ENCODE results near the gene SEC14L3.
"Not testable (repeated sequence)": the region's sequence is repeated elsewhere in the genome, so short reads cannot be mapped to it uniquely, and the experiment has no call there.

Gene SEC14L3

GRCh38 chr22:30460555-30460954 lies 11.3 kb downstream of the SEC14L3 start:
- H3K79me2 ChIP-seq (ENCODE audit: control insufficient read depth, insufficient read depth, low read length); H3K56ac ChIP-seq (ENCODE audit: low read length); H2BK120ac ChIP-seq (ENCODE audit: low read depth, low read length); H4K5ac ChIP-seq (ENCODE audit: low read length); DNase-seq; H3K27me3 ChIP-seq (ENCODE audit: insufficient read depth, low read length, poor library complexity); H4K8ac ChIP-seq (ENCODE audit: low read depth, low read length); H3K27ac ChIP-seq (ENCODE audit: low read depth, low read length); H3K4me1 ChIP-seq (ENCODE audit: control insufficient read depth, low read depth, low read length); H3K79me1 ChIP-seq (ENCODE audit: low read length); H3K4me3 ChIP-seq (ENCODE audit: low read length); H2AK5ac ChIP-seq (ENCODE audit: low read length); H3K23ac ChIP-seq (ENCODE audit: low read length); H3K36me3 ChIP-seq (ENCODE audit: control insufficient read depth, insufficient read depth, low read length); H2BK15ac ChIP-seq (replicated peaks; ENCODE audit: low read depth); H3K4me2 ChIP-seq (ENCODE audit: low read length); H3K9ac ChIP-seq (ENCODE audit: low read length); H3K18ac ChIP-seq (ENCODE audit: low read length); H3K4ac ChIP-seq (ENCODE audit: low read depth, low read length); H2BK5ac ChIP-seq (ENCODE audit: low read length): not testable (repeated sequence)
- WGBS (ENCODE audit: extremely low coverage, insufficient coverage, low lambda C conversion rate), result no CpG with 5 or more reads among the region's 6 CpGs

- Histone ChIP-seq H3K27me3 (ENCODE audit: insufficient read depth, low read length, poor library complexity) (no peaks in the 10 kb centered on the region), H2BK120ac (ENCODE audit: low read depth, low read length) (no peak overlapping the region), H3K4me1 (ENCODE audit: control insufficient read depth, low read depth, low read length) (no peaks in the 10 kb centered on the region), H2AK5ac (ENCODE audit: low read length) (no peak overlapping the region), H3K18ac (ENCODE audit: low read length) (no peak overlapping the region), H3K27ac (ENCODE audit: low read depth, low read length) (no peak overlapping the region), H3K4me3 (ENCODE audit: low read length) (no peak overlapping the region), H3K4ac (ENCODE audit: low read depth, low read length) (no peak overlapping the region), H3K36me3 (ENCODE audit: control insufficient read depth, insufficient read depth, low read length) (no peaks in the 10 kb centered on the region), H2BK5ac (ENCODE audit: low read length) (no peak overlapping the region), H3K4me2 (ENCODE audit: low read length) (no peak overlapping the region), H3K56ac (ENCODE audit: low read length) (no peak overlapping the region), H3K23ac (ENCODE audit: low read length) (no peak overlapping the region), H2BK15ac (replicated peaks; ENCODE audit: low read depth) (no peak overlapping the region), H3K9ac (ENCODE audit: low read length) (no peak overlapping the region), H4K5ac (ENCODE audit: low read length) (no peak overlapping the region), H4K8ac (ENCODE audit: low read depth, low read length) (no peak overlapping the region), H3K79me1 (ENCODE audit: low read length) (no peaks in the 10 kb centered on the region), H3K79me2 (ENCODE audit: control insufficient read depth, insufficient read depth, low read length) (no peaks in the 10 kb centered on the region)
- no CpG with 5 or more reads among the region's 4 CpGs for WGBS (ENCODE audit: extremely low coverage, insufficient coverage, low lambda C conversion rate)
- DNase-seq, result no peak
These were observed 11.7 kb downstream of the SEC14L3 start for GRCh38 chr22:30460147-30460546.

- WGBS (ENCODE audit: extremely low coverage, insufficient coverage, low lambda C conversion rate), result no CpG with 5 or more reads among the region's 4 CpGs
- Histone ChIP-seq H4K8ac (ENCODE audit: low read depth, low read length) (no peak overlapping the region), H2BK120ac (ENCODE audit: low read depth, low read length) (no peak overlapping the region), H3K4me2 (ENCODE audit: low read length) (no peak overlapping the region), H2BK5ac (ENCODE audit: low read length) (no peak overlapping the region), H3K4me1 (ENCODE audit: control insufficient read depth, low read depth, low read length) (no peaks in the 10 kb centered on the region), H3K27me3 (ENCODE audit: insufficient read depth, low read length, poor library complexity) (no peaks in the 10 kb centered on the region), H3K79me1 (ENCODE audit: low read length) (no peaks in the 10 kb centered on the region), H3K9ac (ENCODE audit: low read length) (no peak overlapping the region), H2AK5ac (ENCODE audit: low read length) (no peak overlapping the region), H2BK15ac (replicated peaks; ENCODE audit: low read depth) (no peak overlapping the region), H4K5ac (ENCODE audit: low read length) (no peak overlapping the region), H3K36me3 (ENCODE audit: control insufficient read depth, insufficient read depth, low read length) (no peaks in the 10 kb centered on the region), H3K18ac (ENCODE audit: low read length) (no peak overlapping the region), H3K4ac (ENCODE audit: low read depth, low read length) (no peak overlapping the region), H3K27ac (ENCODE audit: low read depth, low read length) (no peak overlapping the region), H3K56ac (ENCODE audit: low read length) (no peak overlapping the region), H3K4me3 (ENCODE audit: low read length) (no peak overlapping the region), H3K23ac (ENCODE audit: low read length) (no peak overlapping the region), H3K79me2 (ENCODE audit: control insufficient read depth, insufficient read depth, low read length) (no peaks in the 10 kb centered on the region)
- DNase-seq, result no peak
These were observed 12.4 kb downstream of the SEC14L3 start for GRCh38 chr22:30459181-30460052.

- no CpG with 5 or more reads among the region's 8 CpGs for WGBS (ENCODE audit: extremely low coverage, insufficient coverage, low lambda C conversion rate)
- H3K9ac ChIP-seq (ENCODE audit: low read length), result no peak overlapping the region
- DNase-seq, result no peak
These were observed 13.8 kb downstream of the SEC14L3 start for GRCh38 chr22:30457981-30458380.

GRCh38 chr22:30455075-30455840 lies 16.6 kb downstream of the SEC14L3 start:
- Histone ChIP-seq H3K79me2 (ENCODE audit: control insufficient read depth, insufficient read depth, low read length) (no peaks in the 10 kb centered on the region), H4K5ac (ENCODE audit: low read length) (no peak overlapping the region), H3K27me3 (ENCODE audit: insufficient read depth, low read length, poor library complexity) (no peaks in the 10 kb centered on the region), H3K56ac (ENCODE audit: low read length) (no peak overlapping the region), H3K79me1 (ENCODE audit: low read length) (no peaks in the 10 kb centered on the region), H3K23ac (ENCODE audit: low read length) (no peak overlapping the region), H3K36me3 (ENCODE audit: control insufficient read depth, insufficient read depth, low read length) (no peaks in the 10 kb centered on the region), H3K4me3 (ENCODE audit: low read length) (no peak overlapping the region), H2BK15ac (replicated peaks; ENCODE audit: low read depth) (no peak overlapping the region), H2BK5ac (ENCODE audit: low read length) (no peak overlapping the region), H3K18ac (ENCODE audit: low read length) (no peak overlapping the region), H3K9ac (ENCODE audit: low read length) (no peak overlapping the region), H3K4me1 (ENCODE audit: control insufficient read depth, low read depth, low read length) (no peaks in the 10 kb centered on the region), H3K4ac (ENCODE audit: low read depth, low read length) (no peak overlapping the region), H4K8ac (ENCODE audit: low read depth, low read length) (no peak overlapping the region), H2BK120ac (ENCODE audit: low read depth, low read length) (no peak overlapping the region), H3K4me2 (ENCODE audit: low read length) (no peak overlapping the region), H3K27ac (ENCODE audit: low read depth, low read length) (no peak overlapping the region), H2AK5ac (ENCODE audit: low read length) (no peak overlapping the region)
- no CpG with 5 or more reads among the region's 8 CpGs for WGBS (ENCODE audit: extremely low coverage, insufficient coverage, low lambda C conversion rate)
- no peak for DNase-seq

More at GRCh38 chr22:30457981-30458380, 13.8 kb downstream of the SEC14L3 start:
- Histone ChIP-seq H3K4me1 (ENCODE audit: control insufficient read depth, low read depth, low read length) (no peaks in the 10 kb centered on the region), H3K79me2 (ENCODE audit: control insufficient read depth, insufficient read depth, low read length) (no peaks in the 10 kb centered on the region), H3K18ac (ENCODE audit: low read length) (no peak overlapping the region), H3K56ac (ENCODE audit: low read length) (no peak overlapping the region), H2BK15ac (replicated peaks; ENCODE audit: low read depth) (no peak overlapping the region), H2BK120ac (ENCODE audit: low read depth, low read length) (no peak overlapping the region), H2BK5ac (ENCODE audit: low read length) (no peak overlapping the region), H2AK5ac (ENCODE audit: low read length) (no peak overlapping the region), H3K4me2 (ENCODE audit: low read length) (no peak overlapping the region), H3K79me1 (ENCODE audit: low read length) (no peaks in the 10 kb centered on the region), H3K27me3 (ENCODE audit: insufficient read depth, low read length, poor library complexity) (no peaks in the 10 kb centered on the region), H3K23ac (ENCODE audit: low read length) (no peak overlapping the region), H4K8ac (ENCODE audit: low read depth, low read length) (no peak overlapping the region), H3K36me3 (ENCODE audit: control insufficient read depth, insufficient read depth, low read length) (no peaks in the 10 kb centered on the region), H3K4ac (ENCODE audit: low read depth, low read length) (no peak overlapping the region), H3K27ac (ENCODE audit: low read depth, low read length) (no peak overlapping the region), H3K4me3 (ENCODE audit: low read length) (no peak overlapping the region), H4K5ac (ENCODE audit: low read length) (no peak overlapping the region)

Data from mesendoderm (in vitro differentiated cells).